Mononuclear cell (primary cell): ENCODE results near the gene SUN1. TPM values are rescaled to one million over a fixed set of nuclear protein-coding genes. Genes with fewer than 3 reads are reported as not detected.

ENCODE experiments used
- H3K27me3 ChIP-seq: 2 replicates; pipeline ENCODE4 v1.6.0; 2011; ENCODE audit warnings: low read length, control low read depth; ENCODE audit not compliant: insufficient read depth
- H3K4me1 ChIP-seq: 2 replicates; pipeline ENCODE4 v1.5.1; 2011; ENCODE audit warnings: mild to moderate bottlenecking, low read length, control low read depth; ENCODE audit not compliant: insufficient read depth
- H3K4me3 ChIP-seq: 2 replicates; pipeline ENCODE4 v1.5.1; 2011; ENCODE audit warnings: mild to moderate bottlenecking, low read length, moderate library complexity
- H3K9me3 ChIP-seq: 2 replicates; pipeline ENCODE4 v1.5.1; 2011; ENCODE audit warnings: low read depth, mild to moderate bottlenecking, control low read depth, low read length
- total RNA-seq: library from RNA; depleted of rRNA; stranded (reverse); fragments of >200 nt; gene quantifications from one replicate; pipeline ENCODE4 v1.2.3, GENCODE V29; 2012

The SUN1 gene
- total RNA-seq, 1 donor, result 86.3 TPM

- H3K9me3 ChIP-seq, result no peaks in the 10 kb centered on the region
- no peaks in the 10 kb centered on the region for H3K27me3 ChIP-seq
- no peaks in the 10 kb centered on the region for H3K4me1 ChIP-seq
- H3K4me3 ChIP-seq, result no peak overlapping the region
These were observed 21.3 kb downstream of the SUN1 start for GRCh38 chr7:853366-854117.

- no peaks in the 10 kb centered on the region for H3K27me3 ChIP-seq
- H3K4me3 ChIP-seq, result no peak overlapping the region
- no peaks in the 10 kb centered on the region for H3K9me3 ChIP-seq
- no peaks in the 10 kb centered on the region for H3K4me1 ChIP-seq
These were observed 22.0 kb downstream of the SUN1 start for GRCh38 chr7:854118-854775.

GRCh38 chr7:855686-856369 is 23.6 kb downstream of the SUN1 start:
- Histone ChIP-seq H3K27me3 (no peaks in the 10 kb centered on the region), H3K4me1 (no peaks in the 10 kb centered on the region), H3K4me3 (no peak overlapping the region), H3K9me3 (no peaks in the 10 kb centered on the region)

- no peaks in the 10 kb centered on the region for H3K27me3 ChIP-seq
- H3K4me3 ChIP-seq, result no peak overlapping the region
- no peaks in the 10 kb centered on the region for H3K9me3 ChIP-seq
- no peaks in the 10 kb centered on the region for H3K4me1 ChIP-seq
These were observed 24.3 kb downstream of the SUN1 start for GRCh38 chr7:856444-857095.

- no peaks in the 10 kb centered on the region for H3K4me1 ChIP-seq
- no peak overlapping the region for H3K4me3 ChIP-seq
- no peaks in the 10 kb centered on the region for H3K27me3 ChIP-seq
- no peaks in the 10 kb centered on the region for H3K9me3 ChIP-seq
These were observed 25.4 kb downstream of the SUN1 start for GRCh38 chr7:857661-858060.

GRCh38 chr7:859359-860030 is 27.2 kb downstream of the SUN1 start:
- Histone ChIP-seq H3K4me3 (no peak overlapping the region), H3K27me3 (no peaks in the 10 kb centered on the region), H3K9me3 (no peaks in the 10 kb centered on the region), H3K4me1 (no peaks in the 10 kb centered on the region)

- H3K4me3 ChIP-seq, result no peak overlapping the region
- no peaks in the 10 kb centered on the region for H3K27me3 ChIP-seq
- H3K9me3 ChIP-seq, result no peaks in the 10 kb centered on the region
- H3K4me1 ChIP-seq, result no peaks in the 10 kb centered on the region
These were observed 27.9 kb downstream of the SUN1 start for GRCh38 chr7:860149-860548.

- no peaks in the 10 kb centered on the region for H3K9me3 ChIP-seq
- H3K4me3 ChIP-seq, result no peak overlapping the region
- H3K27me3 ChIP-seq, result no peaks in the 10 kb centered on the region
- H3K4me1 ChIP-seq, result no peaks in the 10 kb centered on the region
These were observed 28.9 kb downstream of the SUN1 start for GRCh38 chr7:861222-861621.

GRCh38 chr7:862157-862556 is 29.9 kb downstream of the SUN1 start:
- H3K4me1 ChIP-seq, result no peaks in the 10 kb centered on the region

GRCh38 chr7:863106-863505 is 30.8 kb downstream of the SUN1 start:
- H3K4me1 ChIP-seq, result no peaks in the 10 kb centered on the region
- H3K27me3 ChIP-seq, result no peaks in the 10 kb centered on the region
- H3K9me3 ChIP-seq, result no peaks in the 10 kb centered on the region
- H3K4me3 ChIP-seq, result no peak overlapping the region

More at GRCh38 chr7:862157-862556, 29.9 kb downstream of the SUN1 start:
- Histone ChIP-seq H3K9me3 (no peaks in the 10 kb centered on the region), H3K4me3 (no peak overlapping the region), H3K27me3 (no peaks in the 10 kb centered on the region)

GRCh38 chr7:865921-866320 is 33.6 kb downstream of the SUN1 start:
- Histone ChIP-seq H3K27me3 (no peaks in the 10 kb centered on the region), H3K4me1 (no peaks in the 10 kb centered on the region), H3K9me3 (no peaks in the 10 kb centered on the region), H3K4me3 (no peak overlapping the region)

- H3K4me3 ChIP-seq, result no peak overlapping the region
- H3K27me3 ChIP-seq, result no peaks in the 10 kb centered on the region
- H3K4me1 ChIP-seq, result no peaks in the 10 kb centered on the region
- H3K9me3 ChIP-seq, result no peaks in the 10 kb centered on the region
These were observed 34.7 kb downstream of the SUN1 start for GRCh38 chr7:867001-867405.

GRCh38 chr7:867406-868188 is 35.3 kb downstream of the SUN1 start:
- Histone ChIP-seq H3K4me3 (no peak overlapping the region), H3K9me3 (no peaks in the 10 kb centered on the region), H3K27me3 (no peaks in the 10 kb centered on the region), H3K4me1 (no peaks in the 10 kb centered on the region)

GRCh38 chr7:868189-868486 is 35.9 kb downstream of the SUN1 start:
- Histone ChIP-seq H3K4me3 (no peak overlapping the region), H3K4me1 (peaks cover 3% of the 10 kb centered on the region), H3K9me3 (no peaks in the 10 kb centered on the region), H3K27me3 (no peaks in the 10 kb centered on the region)
